A549 treated with CORT108297 at 1 μM for 4 hours (cell line): Measurements from ENCODE around the gene CADM2. TPM values are rescaled to one million over a fixed set of nuclear protein-coding genes. Genes with fewer than 3 reads are reported as not detected.

ENCODE experiments used
- total RNA-seq: library from RNA; stranded (reverse); fragments of 200-300 nt; extraction: Qiagen RNA extraction; gene quantifications from 5 replicates; pipeline ENCODE4 v1.2.3, GENCODE V29; 2022

CADM2 gene
- 0.07 to 0.46 TPM (median 0.30 TPM) in 4 of 5 replicates, not detected in the other for total RNA-seq

DNA sequence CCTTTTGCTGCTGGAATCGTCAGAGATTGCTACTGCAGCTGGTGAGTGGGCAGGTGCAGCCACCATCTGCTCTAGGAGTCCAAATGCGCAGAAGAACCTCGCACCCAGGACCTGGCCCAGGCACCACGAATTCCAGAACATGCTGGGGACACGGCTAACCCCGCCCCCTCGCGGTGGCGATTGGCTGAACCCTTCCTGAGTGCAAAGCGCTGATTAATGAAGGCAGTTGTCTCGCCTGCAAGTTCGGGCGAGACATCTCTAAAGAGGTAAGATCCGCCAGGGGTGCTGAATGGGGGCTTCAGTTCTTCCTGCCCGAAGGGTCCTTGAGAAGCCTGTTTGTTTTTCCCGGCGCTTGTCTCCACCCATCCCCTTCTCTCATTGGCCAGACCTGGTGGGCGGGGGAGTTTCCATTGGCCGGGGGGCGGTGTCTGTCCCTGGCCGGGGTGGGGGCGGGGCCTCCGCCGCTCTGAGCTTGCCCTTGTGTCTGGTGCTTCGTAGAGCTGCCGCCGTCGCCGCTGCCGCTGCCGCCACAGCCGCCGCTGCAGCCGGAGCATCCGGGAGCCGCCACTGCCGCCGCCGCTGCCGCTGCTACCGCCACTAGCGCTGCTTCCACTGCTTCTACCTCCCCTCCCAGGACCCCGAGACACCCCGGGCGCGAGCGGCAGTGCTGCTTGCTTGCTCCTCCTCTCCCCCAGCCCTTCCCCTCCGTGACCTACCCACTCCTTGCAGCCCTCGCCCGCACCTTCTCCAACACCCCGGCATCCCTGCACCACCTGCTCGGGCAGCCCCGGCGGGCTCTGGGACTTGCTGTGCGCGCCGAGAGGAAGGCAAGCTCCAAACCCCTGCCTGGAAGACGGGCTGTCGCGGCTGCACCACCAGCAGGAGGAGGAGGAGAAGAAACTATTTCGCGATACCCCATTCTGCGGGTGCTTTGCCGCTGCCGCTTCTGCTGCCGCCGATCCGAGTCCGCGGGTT is at the start of gene CADM2:
Gene CADM2, plus strand, starts transcription at position 495 of the 975 bp plus-strand sequence.

